Mesenchymal stem cell (in vitro differentiated cells and primary cell): Measurements from ENCODE around the gene OCIAD2.

Experiments used
- DNase-seq: peaks from one replicate; pipeline ENCODE4 v3.0.0-alpha.2; 2013
- H2AFZ ChIP-seq: one replicate; pipeline ENCODE4 v1.6.1; 2013; ENCODE audit warnings: low read depth, mild to moderate bottlenecking, control low read depth, inconsistent platforms, low read length, moderate library complexity
- H2AK5ac ChIP-seq: 2 replicates; pipeline ENCODE4 v1.6.1; 2013; ENCODE audit warnings: low read length, moderate library complexity, mild to moderate bottlenecking, inconsistent platforms; ENCODE audit not compliant: severe bottlenecking
- H2BK120ac ChIP-seq: one replicate; pipeline ENCODE4 v1.6.1; 2013; ENCODE audit warnings: low read depth, mild to moderate bottlenecking, inconsistent platforms, low read length, moderate library complexity
- H2BK12ac ChIP-seq, 2 experiments: one replicate each; pipeline ENCODE4 v1.6.1; 2013; ENCODE audit warnings: inconsistent platforms in 2 of 2, low read length in 2 of 2, mild to moderate bottlenecking in 2 of 2, moderate library complexity in 2 of 2, control low read depth in 1 of 2
- H2BK15ac ChIP-seq: one replicate; pipeline ENCODE4 v1.6.1; 2013; ENCODE audit warnings: mild to moderate bottlenecking, low read depth, inconsistent platforms; ENCODE audit not compliant: poor library complexity, severe bottlenecking
- H2BK5ac ChIP-seq: 2 replicates; pipeline ENCODE4 v1.6.1; 2013; ENCODE audit warnings: low read depth, mild to moderate bottlenecking, low read length, control low read depth, inconsistent platforms; ENCODE audit not compliant: poor library complexity, severe bottlenecking
- H3K14ac ChIP-seq, 2 experiments: one replicate each; pipeline ENCODE4 v1.6.1; 2013; ENCODE audit warnings: inconsistent platforms in 2 of 2, low read length in 2 of 2, control low read depth in 1 of 2, mild to moderate bottlenecking in 1 of 2, moderate library complexity in 1 of 2
- H3K18ac ChIP-seq, 2 experiments: one replicate each; pipeline ENCODE4 v1.6.1; 2013; ENCODE audit warnings: inconsistent platforms in 2 of 2, low read length in 2 of 2, control low read depth in 1 of 2, low read depth in 1 of 2, mild to moderate bottlenecking in 1 of 2
- H3K23ac ChIP-seq, 2 experiments: one replicate each; pipeline ENCODE4 v1.6.1; 2013; ENCODE audit warnings: inconsistent platforms in 2 of 2, low read length in 2 of 2, mild to moderate bottlenecking in 2 of 2, moderate library complexity in 2 of 2, control low read depth in 1 of 2
- H3K27ac ChIP-seq: 2 replicates; pipeline ENCODE4 v1.5.1; 2013; ENCODE audit warnings: mild to moderate bottlenecking, moderate library complexity, low read length, control low read depth, inconsistent platforms; ENCODE audit not compliant: poor library complexity, severe bottlenecking
- H3K27me3 ChIP-seq, 2 experiments: 2 replicates each; pipeline versions ENCODE4 v1.6.1 to v1.7.0; 2013; ENCODE audit warnings: low read length in 2 of 2, mild to moderate bottlenecking in 2 of 2, moderate library complexity in 2 of 2, control low read depth in 1 of 2, inconsistent platforms in 1 of 2; ENCODE audit not compliant: control insufficient read depth in 1 of 2, insufficient read depth in 1 of 2
- H3K36me3 ChIP-seq, 2 experiments: 2 replicates each; pipeline versions ENCODE4 v1.6.1 to v1.7.0; 2013; ENCODE audit warnings: low read length in 2 of 2, control low read depth in 1 of 2, inconsistent platforms in 1 of 2, low read depth in 1 of 2, mild to moderate bottlenecking in 1 of 2; ENCODE audit not compliant: insufficient read depth in 2 of 2, control insufficient read depth in 1 of 2
- H3K4ac ChIP-seq, 2 experiments: one replicate each; pipeline ENCODE4 v1.6.1; 2013; ENCODE audit warnings: inconsistent platforms in 2 of 2, low read length in 2 of 2, mild to moderate bottlenecking in 2 of 2, moderate library complexity in 2 of 2, control low read depth in 1 of 2, low read depth in 1 of 2
- H3K4me1 ChIP-seq: 2 replicates; pipeline ENCODE4 v1.6.1; 2013; ENCODE audit warnings: low read depth, low read length, control low read depth; ENCODE audit not compliant: control insufficient read depth, insufficient read depth
- H3K4me2 ChIP-seq: 2 replicates; pipeline ENCODE4 v1.6.1; 2013; ENCODE audit warnings: low read length, mild to moderate bottlenecking, inconsistent platforms; ENCODE audit not compliant: poor library complexity, severe bottlenecking
- H3K4me3 ChIP-seq, 2 experiments: 2 replicates each; pipeline versions ENCODE4 v1.5.1 to v1.7.0; 2013; ENCODE audit warnings: low read length in 2 of 2, mild to moderate bottlenecking in 2 of 2, control low read depth in 1 of 2, low read depth in 1 of 2; ENCODE audit not compliant: insufficient read depth in 1 of 2
- H3K79me1 ChIP-seq: replicated peaks from 2 replicates; pipeline ENCODE4 v1.6.1; 2013; ENCODE audit warnings: mild to moderate bottlenecking, control low read depth, low read length, inconsistent platforms; ENCODE audit not compliant: poor library complexity, severe bottlenecking
- H3K9ac ChIP-seq: 2 replicates; pipeline ENCODE4 v1.7.0; 2013; ENCODE audit warnings: mild to moderate bottlenecking, low read length, moderate library complexity
- H3K9me3 ChIP-seq: 2 replicates; pipeline ENCODE4 v1.7.0; 2013; ENCODE audit warnings: mild to moderate bottlenecking, low read length; ENCODE audit not compliant: control insufficient read depth
- H4K8ac ChIP-seq: one replicate; pipeline ENCODE4 v1.6.1; 2013; ENCODE audit warnings: inconsistent platforms, mild to moderate bottlenecking, low read length, moderate library complexity
- H4K91ac ChIP-seq: one replicate; pipeline ENCODE4 v1.6.1; 2013; ENCODE audit warnings: mild to moderate bottlenecking, low read length, inconsistent platforms
- WGBS: methylation state at CpG from one replicate; pipeline ENCODE4 v1.1.7; 2013; ENCODE audit warnings: mixed read lengths; 5-methylcytosine and 5-hydroxymethylcytosine counted together

OCIAD2 gene

GRCh38 chr4:48914311-48914710 is 7.7 kb upstream of the OCIAD2 start:
- Histone ChIP-seq H3K4ac (no peak overlapping the region), H3K36me3 (no peaks in the 10 kb centered on the region), H2BK5ac (no peak overlapping the region), H2AK5ac (no peak overlapping the region), H3K4me1 (peaks cover 4% of the 10 kb centered on the region), H2BK15ac (no peak overlapping the region), H3K4me3 (no peak overlapping the region), H4K91ac (no peak overlapping the region), H2BK120ac (no peak overlapping the region), H3K27me3 (no peaks in the 10 kb centered on the region), H4K8ac (no peak overlapping the region), H3K14ac (no peak overlapping the region), H3K4me2 (no peak overlapping the region), H3K27ac (no peak overlapping the region), H3K23ac (no peak overlapping the region), H3K9ac (no peak overlapping the region), H2BK12ac (no peak overlapping the region), H2AFZ (no peak overlapping the region), H3K79me1 (no peaks in the 10 kb centered on the region), H3K9me3 (no peaks in the 10 kb centered on the region), H3K18ac (no peak overlapping the region)
- 100% methylated on average over 3 of the region's 3 CpGs for WGBS
- no peak for DNase-seq

DNA sequence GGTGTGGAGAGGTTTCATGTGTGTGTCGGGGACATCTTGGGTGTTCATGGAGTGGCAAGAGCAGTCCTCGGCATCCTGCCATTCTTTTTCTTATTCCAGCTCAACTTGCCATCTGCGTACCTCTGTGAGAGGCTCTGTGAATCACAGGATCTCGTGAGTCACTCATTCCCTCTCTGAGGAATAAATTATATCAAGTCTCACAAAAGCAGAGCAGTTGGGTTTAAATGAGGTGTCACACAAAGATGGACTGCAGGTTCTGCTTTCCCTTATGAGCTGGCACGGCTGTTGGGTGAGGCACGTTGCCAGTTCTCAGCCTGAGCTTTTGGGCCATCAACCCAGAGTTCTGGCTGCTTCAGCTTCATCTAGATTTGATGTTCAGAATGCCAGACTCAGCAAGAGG is 6.8 kb upstream of the OCIAD2 start:
- Histone ChIP-seq H3K27ac (peak overlapping the region; percentile 66), H3K36me3 (no peaks in the 10 kb centered on the region), H2AK5ac (no peak overlapping the region), H2BK5ac (no peak overlapping the region), H3K79me1 (no peaks in the 10 kb centered on the region), H3K4me3 (no peak overlapping the region), H4K8ac (peak overlapping the region; percentile 16), H3K14ac (no peak overlapping the region), H3K23ac (no peak overlapping the region), H3K27me3 (no peaks in the 10 kb centered on the region), H3K9me3 (no peaks in the 10 kb centered on the region), H4K91ac (no peak overlapping the region), H3K4ac (no peak overlapping the region), H3K18ac (no peak overlapping the region), H3K4me1 (peaks cover 4% of the 10 kb centered on the region), H2BK12ac (no peak overlapping the region), H3K9ac (peak overlapping the region; percentile 21), H3K4me2 (no peak overlapping the region), H2BK120ac (no peak overlapping the region), H2BK15ac (no peak overlapping the region), H2AFZ (no peak overlapping the region)
- WGBS = 38% methylated on average over 4 of the region's 6 CpGs
- peak; percentile 69 for DNase-seq

DNA sequence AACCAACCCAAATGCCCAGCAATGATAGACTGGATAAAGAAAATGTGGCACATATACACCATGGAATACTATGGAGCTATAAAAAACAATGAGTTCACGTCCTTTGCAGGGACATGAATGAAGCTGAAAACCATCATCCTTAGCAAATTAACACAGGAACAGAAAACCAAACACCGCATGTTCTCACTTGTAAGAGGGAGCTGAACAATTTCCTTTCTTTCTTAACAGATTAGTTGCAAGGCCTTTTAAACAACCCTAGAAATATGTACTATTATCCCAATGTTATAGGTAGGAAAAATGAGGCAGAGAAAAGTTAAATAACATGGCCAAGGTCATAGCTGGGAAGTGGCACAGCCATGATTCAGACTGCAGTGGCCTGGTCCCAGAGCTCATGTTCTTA is 5.8 kb upstream of the OCIAD2 start:
- no peaks in the 10 kb centered on the region for H3K79me1 ChIP-seq
- H3K9ac ChIP-seq = no peak overlapping the region
- no peak overlapping the region for H3K4me2 ChIP-seq
- H3K4ac ChIP-seq = no peak overlapping the region
- H3K27me3 ChIP-seq = no peaks in the 10 kb centered on the region
- no peak overlapping the region for H3K27ac ChIP-seq
- H2BK120ac ChIP-seq = no peak overlapping the region
- no peak overlapping the region for H4K8ac ChIP-seq
- H3K36me3 ChIP-seq = no peaks in the 10 kb centered on the region
- DNase-seq = no peak
- no peaks in the 10 kb centered on the region for H3K9me3 ChIP-seq
- H2AFZ ChIP-seq = no peak overlapping the region
- peaks cover 4% of the 10 kb centered on the region for H3K4me1 ChIP-seq
- H3K23ac ChIP-seq = no peak overlapping the region
- WGBS = 86% methylated on average over 1 of the region's 2 CpGs
- H3K4me3 ChIP-seq = no peak overlapping the region
- no peak overlapping the region for H2BK12ac ChIP-seq
- no peak overlapping the region for H3K14ac ChIP-seq
- no peak overlapping the region for H4K91ac ChIP-seq
- H2AK5ac ChIP-seq = no peak overlapping the region
- H2BK15ac ChIP-seq = no peak overlapping the region
- H2BK5ac ChIP-seq = no peak overlapping the region
- H3K18ac ChIP-seq = no peak overlapping the region

- Histone ChIP-seq H3K27me3 (no peaks in the 10 kb centered on the region), H2AFZ (no peak overlapping the region), H3K4ac (no peak overlapping the region), H4K8ac (no peak overlapping the region), H2BK5ac (no peak overlapping the region), H3K4me3 (no peak overlapping the region), H2AK5ac (peak overlapping the region; percentile 37), H3K23ac (no peak overlapping the region), H2BK120ac (no peak overlapping the region), H3K4me2 (no peak overlapping the region), H3K36me3 (no peaks in the 10 kb centered on the region), H2BK15ac (no peak overlapping the region), H3K14ac (no peak overlapping the region), H3K4me1 (peaks cover 16% of the 10 kb centered on the region), H3K79me1 (no peaks in the 10 kb centered on the region), H4K91ac (no peak overlapping the region), H3K27ac (peak overlapping the region; percentile 15), H3K18ac (no peak overlapping the region), H3K9ac (no peak overlapping the region), H2BK12ac (peak overlapping the region in 1 of 2 experiments; percentile 42), H3K9me3 (no peaks in the 10 kb centered on the region)
- no peak for DNase-seq
These were observed 3.9 kb upstream of the OCIAD2 start for GRCh38 chr4:48910511-48910910.
